HEK293T (cell line): Measurements from ENCODE around the gene ATG4D.

Source experiments
- ARNT ChIP-seq: fragments of 450-650 bp; IDR thresholded peaks from 2 replicates; pipeline ENCODE4 v1.6.1; 2017; ENCODE audit warnings: mild to moderate bottlenecking
- BHLHE40 ChIP-seq: fragments of 450-650 bp; IDR thresholded peaks from 2 replicates; pipeline ENCODE4 v1.6.1; 2016; ENCODE audit warnings: mild to moderate bottlenecking, moderate library complexity, borderline replicate concordance
- FOXA1 ChIP-seq: fragments of 450-650 bp; IDR thresholded peaks from 2 replicates; pipeline ENCODE4 v1.6.1; 2016; ENCODE audit warnings: mild to moderate bottlenecking
- FOXK2 ChIP-seq: fragments of 450-650 bp; IDR thresholded peaks from 2 replicates; pipeline ENCODE4 v1.6.1; 2016; ENCODE audit warnings: mild to moderate bottlenecking
- FOXM1 ChIP-seq: fragments of 450-650 bp; IDR thresholded peaks from 2 replicates; pipeline ENCODE4 v1.6.1; 2017; ENCODE audit warnings: mild to moderate bottlenecking, borderline replicate concordance
- SP1 ChIP-seq: fragments of 450-650 bp; IDR thresholded peaks from 2 replicates; pipeline ENCODE4 v1.6.1; 2017
- TARDBP ChIP-seq: fragments of 450-650 bp; IDR thresholded peaks from 2 replicates; pipeline ENCODE4 v1.6.1; 2016
- TF ChIP-seq, protein P1 (sequence below): fragments of 450-650 bp; IDR thresholded peaks from 2 replicates; pipeline ENCODE4 v1.6.1; 2016

DNA sequence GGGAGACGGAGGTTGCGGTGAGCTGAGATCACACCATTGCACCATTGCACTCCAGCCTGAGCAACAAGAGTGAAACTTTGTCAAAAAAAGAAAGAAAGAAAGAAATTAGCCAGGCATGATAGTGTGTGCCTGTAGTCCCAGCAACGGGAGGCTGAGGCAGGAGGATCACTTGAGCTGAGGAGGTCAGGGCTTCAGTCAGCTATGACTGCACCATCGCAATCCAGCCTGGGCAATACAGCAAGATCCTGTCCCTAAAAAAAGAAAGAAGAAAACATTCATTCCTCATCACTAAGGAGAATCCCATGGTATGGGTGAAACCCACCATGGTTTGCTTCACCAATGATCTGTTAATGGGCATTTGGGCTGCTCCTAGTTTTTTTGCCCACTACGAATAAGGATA lies 56.4 kb downstream of the ATG4D start:
- TF ChIP-seq FOXK2 (no peak), ARNT (no peak), TARDBP (no peak), BHLHE40 (no peak), SP1 (no peak), FOXM1 (no peak), FOXA1 (no peak)
- TF ChIP-seq, protein P1, sequence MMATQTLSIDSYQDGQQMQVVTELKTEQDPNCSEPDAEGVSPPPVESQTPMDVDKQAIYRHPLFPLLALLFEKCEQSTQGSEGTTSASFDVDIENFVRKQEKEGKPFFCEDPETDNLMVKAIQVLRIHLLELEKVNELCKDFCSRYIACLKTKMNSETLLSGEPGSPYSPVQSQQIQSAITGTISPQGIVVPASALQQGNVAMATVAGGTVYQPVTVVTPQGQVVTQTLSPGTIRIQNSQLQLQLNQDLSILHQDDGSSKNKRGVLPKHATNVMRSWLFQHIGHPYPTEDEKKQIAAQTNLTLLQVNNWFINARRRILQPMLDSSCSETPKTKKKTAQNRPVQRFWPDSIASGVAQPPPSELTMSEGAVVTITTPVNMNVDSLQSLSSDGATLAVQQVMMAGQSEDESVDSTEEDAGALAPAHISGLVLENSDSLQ = no peak
